Spleen (tissue), 11 donors: Measurements from ENCODE around the gene KCNMB4. TPM values are rescaled to one million over a fixed set of nuclear protein-coding genes. Genes with fewer than 3 reads are reported as not detected.

Source experiments
- DNase-seq: peaks from one replicate; pipeline ENCODE4 v3.0.0-alpha.2; 2020
- H3K27ac ChIP-seq, 8 donors: fragments of 200-600 bp; sonication (generic) in 7 of 8; 1 replicate in 4 of 8; 2 replicates in 4 of 8; pipeline versions ENCODE4 v1.5.0 to v1.8.0; 2016 to 2021; ENCODE audit warnings: inconsistent platforms in 4 of 8, mild to moderate bottlenecking in 4 of 8, moderate library complexity in 1 of 8
- H3K27me3 ChIP-seq, 7 donors: fragments of 200-600 bp; sonication (generic) in 6 of 7; replicated peaks in 1 of 7; 1 replicate in 4 of 7; 2 replicates in 3 of 7; pipeline versions ENCODE4 v1.5.0 to v1.8.0; 2016 to 2021; ENCODE audit warnings: inconsistent platforms in 3 of 7, mild to moderate bottlenecking in 1 of 7
- H3K36me3 ChIP-seq, 6 donors: fragments of 200-600 bp; sonication (generic) in 5 of 6; 1 replicate in 4 of 6; 2 replicates in 2 of 6; pipeline versions ENCODE4 v1.5.0 to v1.8.0; 2016 to 2021; ENCODE audit warnings: inconsistent platforms in 2 of 6
- H3K4me1 ChIP-seq, 6 donors: fragments of 200-600 bp; sonication (generic) in 5 of 6; 1 replicate in 3 of 6; 2 replicates in 3 of 6; pipeline versions ENCODE4 v1.5.0 to v1.8.0; 2016 to 2021; ENCODE audit warnings: inconsistent platforms in 3 of 6
- H3K4me3 ChIP-seq, 8 donors: fragments of 200-600 bp; sonication (generic) in 7 of 8; 1 replicate in 4 of 8; 2 replicates in 4 of 8; pipeline versions ENCODE4 v1.5.0 to v1.8.0; 2016 to 2021; ENCODE audit warnings: inconsistent platforms in 4 of 8, mild to moderate bottlenecking in 4 of 8, moderate library complexity in 2 of 8
- H3K9me3 ChIP-seq, 8 donors: fragments of 200-600 bp; sonication (generic) in 7 of 8; 1 replicate in 4 of 8; 2 replicates in 4 of 8; pipeline versions ENCODE4 v1.5.0 to v1.8.0; 2016 to 2021; ENCODE audit warnings: inconsistent platforms in 4 of 8
- POLR2A ChIP-seq, 3 donors: fragments of 450-650 bp; IDR thresholded peaks; one replicate each; pipeline ENCODE4 v1.5.1; 2017; ENCODE audit warnings: antibody characterized with exemption in 3 of 3, mild to moderate bottlenecking in 1 of 3
- POLR2AphosphoS5 ChIP-seq, 3 donors: sonication (generic); formaldehyde crosslinking; IDR thresholded peaks; one replicate each; pipeline ENCODE4 v1.5.1; 2017; ENCODE audit warnings: antibody characterized with exemption in 3 of 3
- WGBS, 5 donors: extraction: QIAGEN DNeasy Blood & Tissue Kit in 3 of 5; methylation state at CpG; one replicate each; pipeline versions ENCODE4 v1.1.5 to v1.1.7; 2013 to 2018; 5-methylcytosine and 5-hydroxymethylcytosine counted together
- intact Hi-C: fragments of 100-400 bp; cut with DNase I; formaldehyde crosslinking; loops from one replicate; pipeline ENCODE4 v1.15.0; 2023; ENCODE audit warnings: low total_unique reads
- polyA plus RNA-seq, 3 donors: library from polyadenylated mRNA; stranded (reverse); fragments of 200-250 nt; gene quantifications; one replicate each; pipeline ENCODE4 v1.2.1, GENCODE V29; 2013
- total RNA-seq, 7 donors: library from RNA; depleted of rRNA in 3 of 7; stranded (reverse); fragments of >200 nt in 3 of 7; fragmentation: NEBNext Ultra II Directional in 4 of 7; extraction: Animal tissue kit (Norgen Biotek cat#: 25700) in 4 of 7; gene quantifications; one replicate each; pipeline versions ENCODE4 v1.1.0 to v1.2.1, GENCODE V29; 2016 to 2021
- TF ChIP-seq, protein P1 (sequence below), 11 experiments: fragments of 200-600 bp in 7 of 11; fragments of 450-650 bp in 4 of 11; sonication (generic) in 4 of 11; IDR thresholded peaks in 8 of 11; conservative IDR thresholded peaks in 3 of 11; 1 replicate in 7 of 11; 2 replicates in 4 of 11; pipeline versions ENCODE4 v1.4.0 to v1.8.0; 2016 to 2021; ENCODE audit warnings: antibody characterized with exemption in 11 of 11, inconsistent platforms in 4 of 11, mild to moderate bottlenecking in 1 of 11
- donor health status: healthy with polysubstance abuse.
- donor health status: DM: no; HTN: no; CAD: no; lungs with moderate emphysema.
- donor health status: DM: no; HTN: no; CAD: no.
- donor health status: Bipolar disorder and iron deficiency.
- donor health status: healthy.
- donor health status: DM: no; HTN: no; CAD: no.
- donor health status: DM: yes; HTN: yes; CAD: no.

Gene KCNMB4
- total and polyA plus RNA-seq, 10 donors = 1.1 to 6.3 (median 2.4) TPM

DNA sequence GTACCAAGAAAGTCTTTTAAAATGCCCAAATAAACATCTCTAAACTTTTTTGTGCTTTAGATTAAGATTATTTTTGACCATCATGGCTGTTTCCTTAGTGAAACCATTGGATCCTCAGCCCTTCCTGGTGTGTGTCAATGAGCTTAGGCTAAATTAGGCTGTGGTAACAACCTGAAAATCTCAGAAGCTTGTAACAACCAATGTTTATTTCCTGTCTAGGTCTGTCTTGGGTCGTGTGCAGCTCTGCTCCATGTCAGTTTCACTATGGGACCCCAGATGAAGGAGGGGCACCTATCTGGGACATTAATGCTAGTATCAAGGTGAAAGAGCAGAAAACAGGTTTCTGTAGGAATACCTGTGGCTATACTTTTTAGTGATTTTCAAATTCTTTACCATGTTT is 49.9 kb downstream of the KCNMB4 start:
- no peaks in the 10 kb centered on the region for H3K9me3 ChIP-seq
- H3K36me3 ChIP-seq = no peaks in the 10 kb centered on the region
- no peak for DNase-seq
- H3K27me3 ChIP-seq = no peaks in the 10 kb centered on the region
- intact Hi-C loops = no loop called here
- no peak overlapping the region for H3K4me3 ChIP-seq
- 20 to 36% (median 26%) methylated on average over 1 of the region's 1 CpG for WGBS, 5 donors
- no peaks in the 10 kb centered on the region for H3K4me1 ChIP-seq
- no peak overlapping the region for H3K27ac ChIP-seq
- TF ChIP-seq POLR2A (IDR thresholded peaks at IDR 0.05) (no peak), POLR2AphosphoS5 (IDR thresholded peaks at IDR 0.05) (no peak)
- TF ChIP-seq, protein P1, sequence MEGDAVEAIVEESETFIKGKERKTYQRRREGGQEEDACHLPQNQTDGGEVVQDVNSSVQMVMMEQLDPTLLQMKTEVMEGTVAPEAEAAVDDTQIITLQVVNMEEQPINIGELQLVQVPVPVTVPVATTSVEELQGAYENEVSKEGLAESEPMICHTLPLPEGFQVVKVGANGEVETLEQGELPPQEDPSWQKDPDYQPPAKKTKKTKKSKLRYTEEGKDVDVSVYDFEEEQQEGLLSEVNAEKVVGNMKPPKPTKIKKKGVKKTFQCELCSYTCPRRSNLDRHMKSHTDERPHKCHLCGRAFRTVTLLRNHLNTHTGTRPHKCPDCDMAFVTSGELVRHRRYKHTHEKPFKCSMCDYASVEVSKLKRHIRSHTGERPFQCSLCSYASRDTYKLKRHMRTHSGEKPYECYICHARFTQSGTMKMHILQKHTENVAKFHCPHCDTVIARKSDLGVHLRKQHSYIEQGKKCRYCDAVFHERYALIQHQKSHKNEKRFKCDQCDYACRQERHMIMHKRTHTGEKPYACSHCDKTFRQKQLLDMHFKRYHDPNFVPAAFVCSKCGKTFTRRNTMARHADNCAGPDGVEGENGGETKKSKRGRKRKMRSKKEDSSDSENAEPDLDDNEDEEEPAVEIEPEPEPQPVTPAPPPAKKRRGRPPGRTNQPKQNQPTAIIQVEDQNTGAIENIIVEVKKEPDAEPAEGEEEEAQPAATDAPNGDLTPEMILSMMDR (IDR thresholded peaks at IDR 0.05 in 8 of 11, conservative IDR thresholded peaks at IDR 0.05 in 3 of 11) = no peak

DNA sequence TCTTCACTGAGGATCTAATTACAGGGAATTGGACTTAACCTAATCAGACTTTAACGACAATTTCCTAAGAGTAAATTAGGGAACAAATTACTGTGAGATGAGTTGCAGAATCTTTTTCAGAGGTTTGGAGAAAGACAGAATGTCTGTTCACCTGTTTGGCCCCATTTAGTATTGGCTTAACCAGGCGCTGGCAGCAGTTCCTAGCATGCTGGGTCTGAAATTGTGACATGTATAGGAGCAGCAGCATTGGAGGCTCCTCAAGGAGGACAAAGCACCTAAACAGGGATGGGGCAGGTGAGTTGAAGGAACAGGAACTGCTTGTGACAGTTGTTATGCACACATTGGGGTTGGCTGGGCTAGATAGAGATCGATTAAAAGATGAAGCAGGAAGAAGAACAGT is 51.0 kb downstream of the KCNMB4 start:
- no peaks in the 10 kb centered on the region for H3K36me3 ChIP-seq
- no peaks in the 10 kb centered on the region for H3K27me3 ChIP-seq
- DNase-seq = no peak
- no peak overlapping the region for H3K27ac ChIP-seq
- H3K9me3 ChIP-seq = no peaks in the 10 kb centered on the region
- TF ChIP-seq POLR2A (IDR thresholded peaks at IDR 0.05) (no peak), POLR2AphosphoS5 (IDR thresholded peaks at IDR 0.05) (no peak)
- TF ChIP-seq, protein P1 (IDR thresholded peaks at IDR 0.05 in 8 of 11, conservative IDR thresholded peaks at IDR 0.05 in 3 of 11) = no peak
- no peaks in the 10 kb centered on the region for H3K4me1 ChIP-seq
- intact Hi-C loops = no loop called here
- 88 to 94% (median 91%) methylated on average over 3 of the region's 3 CpGs for WGBS, 5 donors
- no peak overlapping the region for H3K4me3 ChIP-seq

DNA sequence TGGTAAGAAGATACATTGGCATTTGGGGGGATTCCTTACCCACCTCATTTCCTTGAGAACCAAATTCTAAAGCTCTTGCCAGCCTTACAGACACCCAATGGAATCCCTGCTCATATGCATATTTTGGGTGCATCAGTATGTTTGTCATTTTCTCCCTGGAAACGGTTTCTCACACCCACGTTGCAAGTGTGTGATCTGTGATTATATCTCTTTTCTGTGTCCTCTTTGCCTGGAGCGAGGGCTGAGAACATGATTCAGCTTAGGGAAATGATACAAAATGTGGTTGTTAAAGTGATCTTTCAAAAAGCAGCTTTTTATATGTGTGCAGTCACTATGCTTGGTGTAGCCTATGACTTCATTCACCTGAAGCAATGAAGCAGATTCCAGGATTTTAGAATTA is 52.0 kb downstream of the KCNMB4 start:
- no peak overlapping the region for H3K4me3 ChIP-seq
- intact Hi-C loops = no loop called here
- no peaks in the 10 kb centered on the region for H3K27me3 ChIP-seq

DNA sequence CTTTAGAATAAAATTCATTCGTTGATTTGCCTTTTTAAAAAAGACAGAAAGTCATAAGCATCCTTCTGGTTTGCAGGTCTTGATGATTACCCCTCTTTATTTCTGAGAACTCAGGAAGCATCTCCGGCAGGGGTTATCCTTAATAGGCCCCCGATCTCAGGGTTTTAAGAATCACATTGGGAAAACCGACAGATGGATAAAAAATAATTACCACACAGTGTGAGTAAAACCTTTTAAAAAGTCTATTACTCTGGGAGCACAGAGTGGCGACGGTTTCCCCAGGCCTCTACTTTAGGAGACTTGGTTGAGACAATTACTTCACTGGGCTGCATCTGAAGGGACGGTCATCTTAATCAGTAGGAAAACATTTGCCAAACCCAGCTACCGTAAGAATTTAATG is 56.5 kb downstream of the KCNMB4 start:
- Histone ChIP-seq H3K27me3 (no peaks in the 10 kb centered on the region), H3K9me3 (no peaks in the 10 kb centered on the region), H3K4me1 (no peaks in the 10 kb centered on the region), H3K27ac (no peak overlapping the region), H3K36me3 (no peaks in the 10 kb centered on the region), H3K4me3 (no peak overlapping the region)
- intact Hi-C loops = no loop called here
- TF ChIP-seq POLR2A (IDR thresholded peaks at IDR 0.05) (no peak), POLR2AphosphoS5 (IDR thresholded peaks at IDR 0.05) (no peak)
- TF ChIP-seq, protein P1 (IDR thresholded peaks at IDR 0.05 in 8 of 11, conservative IDR thresholded peaks at IDR 0.05 in 3 of 11) = no peak
- 91 to 96% (median 94%) methylated on average over 8 of the region's 8 CpGs for WGBS, 5 donors
- DNase-seq = no peak

More for the DNA sequence above, 52.0 kb downstream of the KCNMB4 start:
- WGBS, 5 donors = 83 to 87% (median 86%) methylated on average over 3 of the region's 3 CpGs
- TF ChIP-seq POLR2A (IDR thresholded peaks at IDR 0.05) (no peak), POLR2AphosphoS5 (IDR thresholded peaks at IDR 0.05) (no peak)
- Histone ChIP-seq H3K4me1 (no peaks in the 10 kb centered on the region), H3K27ac (no peak overlapping the region), H3K36me3 (no peaks in the 10 kb centered on the region), H3K9me3 (no peaks in the 10 kb centered on the region)
- DNase-seq = no peak

DNA sequence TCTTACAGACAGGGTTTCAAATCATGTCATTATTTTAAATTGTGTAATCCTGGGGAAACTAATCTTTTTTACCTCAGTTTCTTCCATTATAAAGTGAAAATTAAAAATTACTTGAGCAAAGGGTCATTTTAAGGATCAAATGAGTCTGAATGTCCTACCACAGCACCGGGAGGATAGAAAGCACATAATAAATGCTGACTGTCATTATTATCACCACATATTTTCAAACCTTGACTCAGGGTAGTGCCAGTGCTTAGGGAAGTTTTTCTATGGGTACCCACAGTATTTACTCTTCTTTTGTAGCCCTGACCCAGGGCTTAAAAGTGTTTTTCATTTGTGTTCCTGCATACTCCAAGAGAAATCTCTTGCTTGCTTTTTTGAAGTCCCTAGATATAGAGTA is 60.5 kb downstream of the KCNMB4 start:
- TF ChIP-seq POLR2A (IDR thresholded peaks at IDR 0.05) (no peak), POLR2AphosphoS5 (IDR thresholded peaks at IDR 0.05) (no peak)
- TF ChIP-seq, protein P1 (IDR thresholded peaks at IDR 0.05 in 8 of 11, conservative IDR thresholded peaks at IDR 0.05 in 3 of 11) = no peak
- Histone ChIP-seq H3K36me3 (no peaks in the 10 kb centered on the region), H3K27ac (no peak overlapping the region), H3K4me1 (no peaks in the 10 kb centered on the region), H3K4me3 (no peak overlapping the region), H3K9me3 (no peaks in the 10 kb centered on the region), H3K27me3 (no peaks in the 10 kb centered on the region)
- WGBS, 5 donors = 78 to 93% (median 87%) methylated on average over 1 of the region's 1 CpG
- no peak for DNase-seq
- intact Hi-C loops = no loop called here
